ENCODE results near the gene CDK2. TPM values are rescaled to one million over a fixed set of nuclear protein-coding genes. Genes with fewer than 3 reads are reported as not detected.
A peak's percentile ranks its signal among the peaks of the same experiment; 100 is the strongest.
"Not testable (repeated sequence)": the region's sequence is repeated elsewhere in the genome, so short reads cannot be mapped to it uniquely, and the experiment has no call there.

The CDK2 gene
- total RNA-seq, 2 donors from 2014 or later, result 14.1 to 18.2 TPM

GRCh38 chr12:55997535-55997859 is 30.9 kb downstream of the CDK2 start:
- ATAC-seq (peak; percentile 2 to 8), DNase-seq (no peak)
- intact Hi-C loops (cut with DNase I), result loop anchor here (2.0 to 10.0 kb wide), 3 partner anchors 43 to 107 kb away; partner anchors contain the start of genes PA2G4 (in 1 of the 2) and RPS26 (in 1 of the 2)

- intact Hi-C loops (cut with DNase I), result loop anchor here (10.0 kb wide), 2 partner anchors 95 to 105 kb away; partner anchors contain the start of gene PA2G4 (in 1 of the 2)
- not testable (repeated sequence) for ATAC-seq, DNase-seq
Measured at GRCh38 chr12:55999522-55999921, 32.9 kb downstream of the CDK2 start.

GRCh38 chr12:55999999-56000540 is 33.4 kb downstream of the CDK2 start:
- DNase-seq, ATAC-seq: not testable (repeated sequence)
- intact Hi-C loops (cut with DNase I), result loop anchor here (10.0 kb wide), 2 partner anchors 95 to 105 kb away; partner anchors contain the start of gene PA2G4 (in 1 of the 2)

GRCh38 chr12:56001487-56002100 is 35.0 kb downstream of the CDK2 start:
- DNase-seq, result no peak
- no peak for ATAC-seq
- intact Hi-C loops (cut with DNase I), result no loop called here

- DNase-seq; intact Hi-C loops (cut with DNase I); ATAC-seq: not testable (repeated sequence)
Measured at GRCh38 chr12:56003376-56003775, 36.7 kb downstream of the CDK2 start.

- no peak for ATAC-seq
- DNase-seq, result no peak
- intact Hi-C loops (cut with DNase I), result no loop called here
Measured at GRCh38 chr12:56004211-56004610, 37.6 kb downstream of the CDK2 start.

GRCh38 chr12:56007564-56008559 is 41.2 kb downstream of the CDK2 start:
- intact Hi-C loops (cut with DNase I), result no loop called here
- ATAC-seq, result peak; percentile 88 to 89
- peak; percentile 67 for DNase-seq

GRCh38 chr12:56010111-56010570 is 43.5 kb downstream of the CDK2 start:
- intact Hi-C loops (cut with DNase I), result no loop called here
- no peak for ATAC-seq
- DNase-seq, result no peak

- no peak for DNase-seq
- intact Hi-C loops (cut with DNase I), result no loop called here
- ATAC-seq, result no peak
Measured at GRCh38 chr12:56011509-56012090, 45.0 kb downstream of the CDK2 start.

GRCh38 chr12:56013482-56013881 is 46.9 kb downstream of the CDK2 start:
- ATAC-seq (no peak), DNase-seq (no peak)
- intact Hi-C loops (cut with DNase I), result no loop called here

GRCh38 chr12:56014205-56014604 is 47.6 kb downstream of the CDK2 start:
- ATAC-seq (no peak), DNase-seq (no peak)
- intact Hi-C loops (cut with DNase I), result no loop called here

GRCh38 chr12:56017181-56017580 is 50.6 kb downstream of the CDK2 start:
- DNase-seq, result no peak
- intact Hi-C loops (cut with DNase I), result no loop called here
- ATAC-seq, result no peak

GRCh38 chr12:56018356-56018755 is 51.7 kb downstream of the CDK2 start:
- DNase-seq, result no peak
- ATAC-seq, result no peak
- intact Hi-C loops (cut with DNase I), result no loop called here

- ATAC-seq, result peak; percentile 70 to 78
- intact Hi-C loops (cut with DNase I), result no loop called here
- DNase-seq, result peak; percentile 48
Measured at GRCh38 chr12:56020423-56021184, 54.0 kb downstream of the CDK2 start, which contains the start of gene IKZF4. IKZF4 (plus strand) TSS chr12:56021043; CDS start chr12:56021494, 451 bp downstream.

- DNase-seq, result no peak
- intact Hi-C loops (cut with DNase I), result no loop called here
Measured at GRCh38 chr12:56021889-56022497, 55.4 kb downstream of the CDK2 start.

More at GRCh38 chr12:56021889-56022497, 55.4 kb downstream of the CDK2 start:
- ATAC-seq, result peak in 1 of 2 donors; percentile 6

Data from left cardiac atrium (tissue), 4 donors.